Astrocyte of the spinal cord (primary cell): ENCODE data around the gene SLC13A3.

Experiments
- DNase-seq: peaks from one replicate; pipeline ENCODE4 v3.0.0; 2011; ENCODE audit warnings: low read depth, low spot score
- H3K4me3 ChIP-seq: 2 replicates; pipeline ENCODE4 v1.5.1; 2011; ENCODE audit warnings: low read depth, mild to moderate bottlenecking, low read length, moderate library complexity
- in situ Hi-C: cut with HindIII; loops from 2 replicates; pipeline ENCODE4 v1.10.0; 2017; ENCODE audit warnings: low sequenced_read_pairs
- TF ChIP-seq, protein P1 (sequence below): IDR thresholded peaks from 2 replicates; pipeline ENCODE4 v1.5.1; 2012; ENCODE audit warnings: low read depth, mild to moderate bottlenecking, low read length, inconsistent platforms

SLC13A3 gene

DNA sequence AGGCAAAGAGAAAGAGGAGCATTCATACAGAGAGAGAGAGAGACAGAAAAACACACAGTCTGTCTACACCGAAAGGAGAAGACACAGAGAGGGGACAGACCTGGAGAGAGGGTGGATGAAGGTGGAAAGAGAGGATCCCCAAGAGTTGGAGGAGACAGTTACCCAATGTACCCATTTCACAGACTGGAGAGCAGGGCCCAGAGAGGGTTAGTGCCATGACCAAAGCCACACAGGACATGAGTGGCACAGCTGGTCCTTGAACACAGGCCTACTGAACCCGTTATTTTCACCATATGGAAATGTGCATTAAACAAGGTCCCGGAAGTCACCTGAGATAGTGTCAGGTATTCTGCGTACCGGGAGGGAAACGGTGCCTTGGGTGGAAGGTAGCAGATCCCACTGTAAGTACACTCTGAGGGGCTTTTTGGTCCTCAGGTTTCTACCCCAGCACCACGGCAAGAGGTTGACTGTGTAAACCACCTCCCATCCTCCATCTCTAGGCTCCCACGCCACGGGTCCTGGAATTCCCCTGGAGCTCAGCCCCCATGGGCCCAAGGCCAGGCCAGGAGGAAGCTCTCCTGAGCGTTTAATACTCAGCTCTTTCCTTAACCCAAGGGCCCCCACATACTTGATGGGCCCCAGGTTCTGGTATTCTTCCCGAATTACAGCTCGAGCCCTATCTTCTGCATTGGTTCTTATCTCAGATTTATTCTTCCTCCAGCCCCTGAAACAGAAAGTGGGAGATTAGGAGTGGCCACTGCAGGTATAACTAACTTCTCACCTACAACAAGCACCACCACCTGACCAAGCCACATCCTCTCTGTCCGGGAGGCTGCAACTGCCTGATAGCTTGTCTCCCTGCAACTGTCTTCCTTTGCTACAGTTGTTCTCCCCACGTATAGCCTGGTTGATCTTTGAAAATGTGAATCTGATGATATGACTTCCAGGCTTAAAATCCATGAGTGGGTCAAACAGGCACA is 62.4 kb downstream of the SLC13A3 start:
- TF ChIP-seq, protein P1, sequence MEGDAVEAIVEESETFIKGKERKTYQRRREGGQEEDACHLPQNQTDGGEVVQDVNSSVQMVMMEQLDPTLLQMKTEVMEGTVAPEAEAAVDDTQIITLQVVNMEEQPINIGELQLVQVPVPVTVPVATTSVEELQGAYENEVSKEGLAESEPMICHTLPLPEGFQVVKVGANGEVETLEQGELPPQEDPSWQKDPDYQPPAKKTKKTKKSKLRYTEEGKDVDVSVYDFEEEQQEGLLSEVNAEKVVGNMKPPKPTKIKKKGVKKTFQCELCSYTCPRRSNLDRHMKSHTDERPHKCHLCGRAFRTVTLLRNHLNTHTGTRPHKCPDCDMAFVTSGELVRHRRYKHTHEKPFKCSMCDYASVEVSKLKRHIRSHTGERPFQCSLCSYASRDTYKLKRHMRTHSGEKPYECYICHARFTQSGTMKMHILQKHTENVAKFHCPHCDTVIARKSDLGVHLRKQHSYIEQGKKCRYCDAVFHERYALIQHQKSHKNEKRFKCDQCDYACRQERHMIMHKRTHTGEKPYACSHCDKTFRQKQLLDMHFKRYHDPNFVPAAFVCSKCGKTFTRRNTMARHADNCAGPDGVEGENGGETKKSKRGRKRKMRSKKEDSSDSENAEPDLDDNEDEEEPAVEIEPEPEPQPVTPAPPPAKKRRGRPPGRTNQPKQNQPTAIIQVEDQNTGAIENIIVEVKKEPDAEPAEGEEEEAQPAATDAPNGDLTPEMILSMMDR = no peak
- H3K4me3 ChIP-seq = no peak overlapping the region
- in situ Hi-C loops = no loop called here
- no peak for DNase-seq

GRCh38 chr20:46587986-46588385 is 63.3 kb downstream of the SLC13A3 start:
- DNase-seq = no peak
- no peak overlapping the region for H3K4me3 ChIP-seq
- TF ChIP-seq, protein P1 = no peak
- in situ Hi-C loops = no loop called here

- TF ChIP-seq, protein P1 = no peak
- no peak for DNase-seq
- in situ Hi-C loops = no loop called here
- no peak overlapping the region for H3K4me3 ChIP-seq
Observed at GRCh38 chr20:46586724-46587123, 64.5 kb downstream of the SLC13A3 start.

DNA sequence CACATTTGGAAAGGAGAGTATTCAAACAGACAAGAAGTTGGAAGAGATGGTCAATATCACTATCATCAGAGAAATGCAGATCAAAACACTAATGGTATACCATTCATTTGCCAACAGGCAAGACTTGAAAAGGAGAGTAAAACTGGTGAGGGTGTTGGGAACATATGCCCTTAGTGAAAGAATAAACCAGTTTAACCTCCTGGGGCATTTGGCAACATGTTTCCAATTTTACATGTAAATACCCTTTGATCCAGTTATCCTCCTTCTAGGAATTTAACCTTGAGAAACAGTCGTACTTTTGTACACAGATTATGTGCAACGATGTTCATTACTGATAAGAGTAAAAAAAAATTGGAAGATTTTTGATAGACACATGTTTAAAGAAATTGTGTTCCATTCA is 66.8 kb downstream of the SLC13A3 start:
- TF ChIP-seq, protein P1 = no peak
- in situ Hi-C loops = no loop called here

DNA sequence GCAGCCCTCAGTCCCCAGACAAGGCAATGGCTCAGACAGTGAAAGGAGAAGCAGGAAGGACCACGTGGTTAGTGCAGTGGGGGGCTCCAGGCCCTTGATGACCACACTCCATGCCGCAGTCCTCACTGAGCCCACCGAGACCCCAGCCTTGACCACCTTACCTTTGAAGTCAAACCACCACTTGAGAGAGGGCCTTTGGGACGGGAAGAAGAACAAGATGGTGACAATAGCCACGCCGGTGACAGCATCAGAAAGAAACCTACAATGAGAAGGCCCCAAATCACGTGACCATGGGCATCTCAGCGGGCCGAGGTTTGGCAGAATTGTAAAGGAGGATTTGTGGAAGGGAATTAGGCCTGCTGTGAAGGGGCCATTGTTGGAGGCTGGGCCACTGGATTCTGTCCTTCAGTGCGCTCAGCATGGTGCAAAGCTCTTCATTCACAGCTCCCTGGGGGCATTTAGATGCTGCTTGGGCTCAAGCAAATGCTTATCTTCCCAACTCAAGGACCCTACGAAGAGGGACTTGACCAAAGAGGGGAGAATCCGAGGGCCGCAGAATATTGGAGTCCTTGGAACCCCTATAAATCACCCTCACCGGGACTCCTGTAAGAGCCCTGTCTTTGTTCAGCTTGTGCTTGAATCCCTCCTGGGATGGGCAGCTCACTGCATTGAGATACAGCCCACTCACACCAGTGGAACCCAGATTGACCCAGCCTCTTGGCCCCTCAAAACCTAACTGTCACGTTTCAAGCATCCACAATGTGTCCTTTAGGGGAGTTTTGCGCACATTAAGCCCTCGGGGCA is 67.6 kb downstream of the SLC13A3 start:
- TF ChIP-seq, protein P1 = no peak
- H3K4me3 ChIP-seq = no peak overlapping the region
- no peak for DNase-seq
- in situ Hi-C loops = no loop called here

More for the DNA sequence above, 66.8 kb downstream of the SLC13A3 start:
- no peak for DNase-seq
- H3K4me3 ChIP-seq = no peak overlapping the region

DNA sequence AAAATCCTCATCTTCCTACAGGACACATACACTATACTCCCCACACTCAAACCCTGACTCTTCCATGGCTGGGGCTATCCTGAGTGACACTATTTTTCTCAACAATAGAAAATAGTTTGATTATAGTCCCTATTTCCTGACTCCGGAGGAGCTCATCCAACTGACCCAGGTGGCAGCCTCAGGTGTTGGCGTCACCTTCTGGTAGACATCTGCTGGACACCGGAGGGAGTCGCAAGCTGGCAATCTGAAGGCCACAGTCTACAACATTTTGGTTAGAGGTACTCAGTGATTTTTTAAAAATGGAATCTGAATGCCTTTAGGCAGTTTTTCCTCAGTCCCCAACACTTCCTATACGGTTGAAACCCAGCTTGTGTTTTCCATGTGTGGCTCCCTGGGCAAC is 68.6 kb downstream of the SLC13A3 start:
- TF ChIP-seq, protein P1 = no peak
- DNase-seq = no peak
- in situ Hi-C loops = no loop called here
- H3K4me3 ChIP-seq = no peak overlapping the region
